GM12878 (cell line): ENCODE measurements around the gene MYH6. TPM values are rescaled to one million over a fixed set of nuclear protein-coding genes. Genes with fewer than 3 reads are reported as not detected.

Experiments
- ATAC-seq: fragments of 200-7000 bp; cut with Tn5 transposase; 3 replicates; pipeline ENCODE4 v1.9.1; 2020; ENCODE audit warnings: mild to moderate bottlenecking, moderate library complexity
- BruUV-seq: library from RNA; stranded (reverse); fragments of 400-500 nt; replicated peaks from 2 replicates; lab custom pipeline; 2021; lab: Mats Ljungman, UMichigan
- CTCF ChIA-PET: fragments of 300-600 bp; sonication (Branson Sonifier 250); formaldehyde crosslinking; extraction: SDS; loops from one replicate; lab custom pipeline; 2021; ENCODE audit warnings: inconsistent platforms; lab: Yijun Ruan, JAX
- POLR2A ChIA-PET: fragments of 350-600 bp; formaldehyde crosslinking; extraction: SDS; loops from one replicate; lab custom pipeline; 2021; ENCODE audit warnings: inconsistent platforms; lab: Charles Lee
- RAD21 ChIA-PET: fragments of 300-600 bp; sonication (Branson Sonifier 250); formaldehyde crosslinking; loops from one replicate; lab custom pipeline; 2023; ENCODE audit warnings: antibody characterized with exemption; ENCODE audit not compliant: unreplicated experiment; lab: Charles Lee
- SMC1A ChIA-PET: fragments of 300-600 bp; sonication (Branson Sonifier 250); formaldehyde crosslinking; loops from one replicate; lab custom pipeline; 2023; ENCODE audit not compliant: unreplicated experiment, uncharacterized antibody; lab: Charles Lee
- DNase-seq: peaks from one replicate; pipeline ENCODE4 v3.0.0-alpha.2; 2011; ENCODE audit warnings: low read depth, low spot score
- FAIRE-seq: peaks from 3 replicates; lab custom pipeline; 2011; peaks lifted over from hg19 to GRCh38; lab: Jason Lieb, UNC
- H2AFZ ChIP-seq: 2 replicates; pipeline ENCODE4 v1.6.0; 2011; ENCODE audit warnings: low read depth, low read length, control low read depth; ENCODE audit not compliant: control insufficient read depth
- H3K27ac ChIP-seq: 2 replicates; pipeline ENCODE4 v1.5.1; 2011; ENCODE audit warnings: control low read depth; ENCODE audit not compliant: control insufficient read depth, insufficient read depth
- H3K27me3 ChIP-seq, 2 experiments: replicated peaks in 1 of 2; 2 replicates each; pipeline versions ENCODE4 v1.6.0 to v1.6.1; 2011; ENCODE audit warnings: low read length in 1 of 2; ENCODE audit not compliant: control insufficient read depth in 2 of 2, insufficient read depth in 2 of 2
- H3K36me3 ChIP-seq, 2 experiments: 2 replicates each; pipeline ENCODE4 v1.5.1; 2011; ENCODE audit warnings: low read length in 1 of 2; ENCODE audit not compliant: control insufficient read depth in 2 of 2, insufficient read depth in 2 of 2
- H3K4me1 ChIP-seq: 2 replicates; pipeline ENCODE4 v1.6.1; 2011; ENCODE audit warnings: mild to moderate bottlenecking, low read length, moderate library complexity, mixed read lengths; ENCODE audit not compliant: control insufficient read depth, insufficient read depth
- H3K4me2 ChIP-seq: 2 replicates; pipeline ENCODE4 v1.6.0; 2011; ENCODE audit warnings: control low read depth; ENCODE audit not compliant: control insufficient read depth, insufficient read depth
- H3K4me3 ChIP-seq: fragments of 200-600 bp; sonication (generic); 2 replicates; pipeline ENCODE4 v1.5.1; 2016
- H3K79me2 ChIP-seq: 2 replicates; pipeline ENCODE4 v1.6.0; 2011; ENCODE audit warnings: low read length; ENCODE audit not compliant: control insufficient read depth, insufficient read depth
- H3K9ac ChIP-seq: 2 replicates; pipeline ENCODE4 v1.8.0; 2011; ENCODE audit warnings: low read length, control low read depth, mixed read lengths; ENCODE audit not compliant: control insufficient read depth, insufficient read depth
- H3K9me3 ChIP-seq: replicated peaks from 3 replicates; pipeline ENCODE4 v1.5.1; 2011; ENCODE audit warnings: mild to moderate bottlenecking, low read length; ENCODE audit not compliant: control insufficient read depth, insufficient read depth
- H4K20me1 ChIP-seq: 2 replicates; pipeline ENCODE4 v1.6.0; 2011; ENCODE audit not compliant: control insufficient read depth, insufficient read depth
- BRCA1 ChIP-seq: IDR thresholded peaks from 2 replicates; pipeline ENCODE4 v1.6.1; 2011; ENCODE audit warnings: low read depth, low read length, improper control_type of control experiment
- EZH2 ChIP-seq: IDR thresholded peaks from 2 replicates; pipeline ENCODE4 v1.6.1; 2012; ENCODE audit warnings: low read depth, mild to moderate bottlenecking, control low read depth, inconsistent platforms, low read length, borderline replicate concordance; ENCODE audit not compliant: control insufficient read depth
- MXI1 ChIP-seq: fragments of 150-350 bp; IDR thresholded peaks from 2 replicates; pipeline ENCODE4 v1.6.1; 2011; ENCODE audit warnings: low read depth, mild to moderate bottlenecking, inconsistent platforms, low read length, improper control_type of control experiment
- NR2C2 ChIP-seq: IDR thresholded peaks from 2 replicates; pipeline ENCODE4 v1.6.1; 2011; ENCODE audit warnings: borderline replicate concordance, low read depth; ENCODE audit not compliant: control insufficient read depth, insufficient read length
- PAX8 ChIP-seq: fragments of 450-650 bp; IDR thresholded peaks from 2 replicates; pipeline ENCODE4 v1.6.1; 2017; ENCODE audit warnings: mild to moderate bottlenecking, moderate library complexity
- RAD21 ChIP-seq: IDR thresholded peaks from 2 replicates; pipeline ENCODE4 v1.6.1; 2011; ENCODE audit warnings: mild to moderate bottlenecking, low read depth, low read length, moderate library complexity; ENCODE audit not compliant: insufficient read depth
- SMC3 ChIP-seq: IDR thresholded peaks from 2 replicates; pipeline ENCODE4 v1.6.1; 2011; ENCODE audit warnings: low read length, improper control_type of control experiment, borderline replicate concordance
- SPI1 ChIP-seq: IDR thresholded peaks from 2 replicates; pipeline ENCODE4 v1.6.1; 2011; ENCODE audit warnings: low read depth, mild to moderate bottlenecking, low read length, moderate library complexity, borderline replicate concordance; ENCODE audit not compliant: insufficient read depth
- SRF ChIP-seq, 2 experiments: IDR thresholded peaks; 2 replicates each; pipeline ENCODE4 v1.6.1; 2011; ENCODE audit warnings: low read depth in 2 of 2, low read length in 2 of 2, mild to moderate bottlenecking in 1 of 2, moderate library complexity in 1 of 2
- WGBS: methylation state at CpG from one replicate; pipeline ENCODE4 v1.1.6; 2016; ENCODE audit warnings: low lambda C conversion rate; ENCODE audit not compliant: insufficient replicate concordance, insufficient coverage; ENCODE audit errors: missing lambda C conversion rate; 5-methylcytosine and 5-hydroxymethylcytosine counted together
- in situ Hi-C: fragments of 300-500 bp; cut with MboI; formaldehyde crosslinking; loops from 9 replicates; pipeline ENCODE4 v1.14.3; 2018; ENCODE audit warnings: mixed read lengths
- intact Hi-C: fragments of 100-400 bp; cut with micrococcal nuclease; formaldehyde crosslinking; loops from one replicate; pipeline ENCODE4 v1.14.2; 2022; ENCODE audit not compliant: unreplicated experiment
- polyA plus RNA-seq, 11 experiments: library from polyadenylated mRNA; depleted of rRNA in 4 of 11; unstranded in 6 of 11; stranded (reverse) in 5 of 11; fragments of >200 nt; fragmentation: Nextera tagmentation in 4 of 11; fragmentation: Illumina TruSeq in 1 of 11; extraction: Ambion mirVana in 4 of 11; extraction: Trizol in 1 of 11; gene quantifications; 1 replicate in 1 of 11; 2 replicates in 10 of 11; pipeline versions ENCODE4 v1.2.1 to v1.2.3, GENCODE V29; 2011 to 2016; ENCODE audit warnings: inconsistent platforms in 2 of 11, missing spikeins in 2 of 11, low read depth in 1 of 11
- total RNA-seq, 4 experiments: library from RNA; depleted of rRNA in 3 of 4; stranded (reverse); fragments of >200 nt in 3 of 4; fragmentation: Illumina TruSeq in 1 of 4; extraction: Trizol in 1 of 4; gene quantifications; 2 replicates each; pipeline versions ENCODE4 v1.2.1 to v1.2.3, GENCODE V29; 2013 to 2021
- TF ChIP-seq, protein P1 (sequence below): IDR thresholded peaks from 2 replicates; pipeline ENCODE4 v1.6.1; 2012; ENCODE audit warnings: low read depth, low read length, improper control_type of control experiment
- TF ChIP-seq, protein P2 (sequence below): fragments of 450-650 bp; IDR thresholded peaks from 2 replicates; pipeline ENCODE4 v1.6.1; 2014; ENCODE audit warnings: mild to moderate bottlenecking
- TF ChIP-seq, protein P3 (sequence below): fragments of 450-650 bp; IDR thresholded peaks from 2 replicates; pipeline ENCODE4 v1.6.1; 2016; ENCODE audit warnings: mild to moderate bottlenecking
- TF ChIP-seq, protein P4 (sequence below): IDR thresholded peaks from 2 replicates; pipeline ENCODE4 v1.6.1; 2012; ENCODE audit warnings: mild to moderate bottlenecking, low read depth, low read length

MYH6 gene
- total and polyA plus RNA-seq, 10 of the 15 experiments (the other 5 are each of a cell fraction or from before 2014, with no cell fraction given) = 0.01 to 0.84 (median 0.05) TPM; not detected in 7

DNA sequence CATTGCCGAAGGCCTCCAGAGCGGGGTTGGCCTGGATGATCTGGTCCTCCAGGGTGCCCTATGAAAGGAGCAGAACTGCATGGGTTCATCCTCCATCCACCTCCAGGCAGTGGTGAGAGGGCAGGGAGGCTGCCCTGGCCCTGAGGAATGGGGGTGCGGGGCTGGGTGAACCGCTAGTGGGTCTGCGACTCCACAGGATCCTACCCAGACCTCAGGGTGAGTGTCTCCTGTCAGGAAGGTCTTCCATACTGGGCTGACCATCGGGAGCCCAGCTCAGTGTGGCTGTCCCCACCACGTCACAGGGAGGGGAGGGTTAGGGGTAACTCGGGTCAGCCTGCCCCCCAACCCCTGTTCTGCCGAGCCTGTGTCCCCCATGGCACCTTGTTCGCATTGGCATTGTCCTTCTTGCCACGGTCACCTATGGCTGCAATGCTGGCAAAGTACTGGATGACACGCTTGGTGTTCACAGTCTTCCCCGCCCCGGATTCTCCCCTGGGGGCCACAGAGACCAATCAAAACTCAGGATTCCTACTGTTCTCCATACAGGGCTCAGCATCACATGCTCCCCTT lies 3.7 kb downstream of the MYH6 start (continued):
- TF ChIP-seq, protein P1, sequence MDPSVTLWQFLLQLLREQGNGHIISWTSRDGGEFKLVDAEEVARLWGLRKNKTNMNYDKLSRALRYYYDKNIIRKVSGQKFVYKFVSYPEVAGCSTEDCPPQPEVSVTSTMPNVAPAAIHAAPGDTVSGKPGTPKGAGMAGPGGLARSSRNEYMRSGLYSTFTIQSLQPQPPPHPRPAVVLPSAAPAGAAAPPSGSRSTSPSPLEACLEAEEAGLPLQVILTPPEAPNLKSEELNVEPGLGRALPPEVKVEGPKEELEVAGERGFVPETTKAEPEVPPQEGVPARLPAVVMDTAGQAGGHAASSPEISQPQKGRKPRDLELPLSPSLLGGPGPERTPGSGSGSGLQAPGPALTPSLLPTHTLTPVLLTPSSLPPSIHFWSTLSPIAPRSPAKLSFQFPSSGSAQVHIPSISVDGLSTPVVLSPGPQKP = no peak
- TF ChIP-seq SRF (IDR thresholded peaks at IDR 0.05; ENCODE audit: low read depth in 2 of 2, low read length in 2 of 2) = no peak

DNA sequence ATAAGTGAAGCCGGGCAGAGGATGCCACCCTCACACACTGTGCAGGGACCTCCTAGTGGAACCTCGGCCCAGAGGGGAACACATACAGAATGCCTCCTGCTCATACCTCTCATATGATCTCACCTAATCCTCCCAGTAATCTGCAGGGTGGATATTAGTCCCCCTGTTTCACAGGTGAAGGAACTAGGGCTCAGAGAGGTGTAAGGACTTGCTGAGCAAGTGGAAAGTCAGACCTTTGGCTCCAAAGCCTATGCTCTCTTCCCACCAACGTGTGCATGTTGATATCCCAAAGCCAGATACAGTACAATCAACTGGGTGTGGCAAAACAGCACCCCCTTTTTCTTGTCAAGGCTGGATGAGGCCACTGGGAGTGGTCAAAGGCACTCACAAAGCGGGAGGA lies 4.2 kb downstream of the MYH6 start:
- no peaks in the 10 kb centered on the region for H3K79me2 ChIP-seq
- ChIA-PET POLR2A (no interaction called here), RAD21 (no interaction called here), CTCF (no interaction called here), SMC1A (no interaction called here)
- no TSS peak for BruUV-seq
- no peak overlapping the region for H3K4me2 ChIP-seq
- ATAC-seq (no peak), FAIRE-seq (no peak), DNase-seq (no peak)
- H4K20me1 ChIP-seq = no peaks in the 10 kb centered on the region
- no peaks in the 10 kb centered on the region for H3K36me3 ChIP-seq
- H3K27me3 ChIP-seq = peaks cover 0 to 3% of the 10 kb centered on the region in 2 experiments; a peak in 3 of 4 replicates
- no peak overlapping the region for H3K27ac ChIP-seq
- no peaks in the 10 kb centered on the region for H3K9me3 ChIP-seq
- H3K9ac ChIP-seq = no peak overlapping the region
- intact Hi-C loops (no loop called here), in situ Hi-C loops (no loop called here)
- H3K4me3 ChIP-seq = no peak overlapping the region
- H2AFZ ChIP-seq = no peak overlapping the region
- WGBS = 15% methylated on average over 4 of the region's 4 CpGs
- no peaks in the 10 kb centered on the region for H3K4me1 ChIP-seq
- no peak for TF ChIP-seq SMC3
- TF ChIP-seq, protein P2, sequence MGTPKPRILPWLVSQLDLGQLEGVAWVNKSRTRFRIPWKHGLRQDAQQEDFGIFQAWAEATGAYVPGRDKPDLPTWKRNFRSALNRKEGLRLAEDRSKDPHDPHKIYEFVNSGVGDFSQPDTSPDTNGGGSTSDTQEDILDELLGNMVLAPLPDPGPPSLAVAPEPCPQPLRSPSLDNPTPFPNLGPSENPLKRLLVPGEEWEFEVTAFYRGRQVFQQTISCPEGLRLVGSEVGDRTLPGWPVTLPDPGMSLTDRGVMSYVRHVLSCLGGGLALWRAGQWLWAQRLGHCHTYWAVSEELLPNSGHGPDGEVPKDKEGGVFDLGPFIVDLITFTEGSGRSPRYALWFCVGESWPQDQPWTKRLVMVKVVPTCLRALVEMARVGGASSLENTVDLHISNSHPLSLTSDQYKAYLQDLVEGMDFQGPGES = no peak
- TF ChIP-seq, protein P3, sequence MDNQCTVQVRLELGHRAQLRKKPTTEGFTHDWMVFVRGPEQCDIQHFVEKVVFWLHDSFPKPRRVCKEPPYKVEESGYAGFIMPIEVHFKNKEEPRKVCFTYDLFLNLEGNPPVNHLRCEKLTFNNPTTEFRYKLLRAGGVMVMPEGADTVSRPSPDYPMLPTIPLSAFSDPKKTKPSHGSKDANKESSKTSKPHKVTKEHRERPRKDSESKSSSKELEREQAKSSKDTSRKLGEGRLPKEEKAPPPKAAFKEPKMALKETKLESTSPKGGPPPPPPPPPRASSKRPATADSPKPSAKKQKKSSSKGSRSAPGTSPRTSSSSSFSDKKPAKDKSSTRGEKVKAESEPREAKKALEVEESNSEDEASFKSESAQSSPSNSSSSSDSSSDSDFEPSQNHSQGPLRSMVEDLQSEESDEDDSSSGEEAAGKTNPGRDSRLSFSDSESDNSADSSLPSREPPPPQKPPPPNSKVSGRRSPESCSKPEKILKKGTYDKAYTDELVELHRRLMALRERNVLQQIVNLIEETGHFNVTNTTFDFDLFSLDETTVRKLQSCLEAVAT = no peak
- TF ChIP-seq PAX8 = no peak
- TF ChIP-seq NR2C2 = no peak
- no peak for TF ChIP-seq RAD21
- TF ChIP-seq MXI1 = no peak
- TF ChIP-seq BRCA1 = no peak
- TF ChIP-seq SPI1 = no peak
- TF ChIP-seq SRF (IDR thresholded peaks at IDR 0.05; ENCODE audit: low read depth in 2 of 2, low read length in 2 of 2) = no peak
- TF ChIP-seq, protein P4, sequence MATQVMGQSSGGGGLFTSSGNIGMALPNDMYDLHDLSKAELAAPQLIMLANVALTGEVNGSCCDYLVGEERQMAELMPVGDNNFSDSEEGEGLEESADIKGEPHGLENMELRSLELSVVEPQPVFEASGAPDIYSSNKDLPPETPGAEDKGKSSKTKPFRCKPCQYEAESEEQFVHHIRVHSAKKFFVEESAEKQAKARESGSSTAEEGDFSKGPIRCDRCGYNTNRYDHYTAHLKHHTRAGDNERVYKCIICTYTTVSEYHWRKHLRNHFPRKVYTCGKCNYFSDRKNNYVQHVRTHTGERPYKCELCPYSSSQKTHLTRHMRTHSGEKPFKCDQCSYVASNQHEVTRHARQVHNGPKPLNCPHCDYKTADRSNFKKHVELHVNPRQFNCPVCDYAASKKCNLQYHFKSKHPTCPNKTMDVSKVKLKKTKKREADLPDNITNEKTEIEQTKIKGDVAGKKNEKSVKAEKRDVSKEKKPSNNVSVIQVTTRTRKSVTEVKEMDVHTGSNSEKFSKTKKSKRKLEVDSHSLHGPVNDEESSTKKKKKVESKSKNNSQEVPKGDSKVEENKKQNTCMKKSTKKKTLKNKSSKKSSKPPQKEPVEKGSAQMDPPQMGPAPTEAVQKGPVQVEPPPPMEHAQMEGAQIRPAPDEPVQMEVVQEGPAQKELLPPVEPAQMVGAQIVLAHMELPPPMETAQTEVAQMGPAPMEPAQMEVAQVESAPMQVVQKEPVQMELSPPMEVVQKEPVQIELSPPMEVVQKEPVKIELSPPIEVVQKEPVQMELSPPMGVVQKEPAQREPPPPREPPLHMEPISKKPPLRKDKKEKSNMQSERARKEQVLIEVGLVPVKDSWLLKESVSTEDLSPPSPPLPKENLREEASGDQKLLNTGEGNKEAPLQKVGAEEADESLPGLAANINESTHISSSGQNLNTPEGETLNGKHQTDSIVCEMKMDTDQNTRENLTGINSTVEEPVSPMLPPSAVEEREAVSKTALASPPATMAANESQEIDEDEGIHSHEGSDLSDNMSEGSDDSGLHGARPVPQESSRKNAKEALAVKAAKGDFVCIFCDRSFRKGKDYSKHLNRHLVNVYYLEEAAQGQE = no peak
- TF ChIP-seq EZH2 = no peak
